ENCODE data around the gene EEF1A2. TPM values are rescaled to one million over a fixed set of nuclear protein-coding genes. Genes with fewer than 3 reads are reported as not detected.
A peak's percentile ranks its signal among the peaks of the same experiment; 100 is the strongest.

EEF1A2 gene
- total and polyA plus RNA-seq, 8 donors, result 0.27 to 0.62 (median 0.39) TPM

GRCh38 chr20:63507083-63507743 lies 8.3 kb upstream of the EEF1A2 start:
- Histone ChIP-seq H3K27me3 (peaks cover 0 to 92% of the 10 kb centered on the region in 2 donors), H3K9me3 (peaks cover 0 to 10% of the 10 kb centered on the region in 2 donors), H3K4me3 (no peak overlapping the region), H3K27ac (no peak overlapping the region), H3K36me3 (no peaks in the 10 kb centered on the region), H3K4me1 (no peaks in the 10 kb centered on the region)
- intact Hi-C loops (cut with DNase I), result no loop called here
- ATAC-seq, result no peak
- DNase-seq, result peak in 1 of 4 donors; percentile 58
- TF ChIP-seq CTCF (IDR thresholded peaks at IDR 0.05), result no peak

- intact Hi-C loops (cut with DNase I), result no loop called here
- Histone ChIP-seq H3K36me3 (no peaks in the 10 kb centered on the region), H3K9me3 (peaks cover 0 to 10% of the 10 kb centered on the region in 2 donors), H3K4me1 (no peaks in the 10 kb centered on the region), H3K4me3 (no peak overlapping the region), H3K27ac (no peak overlapping the region), H3K27me3 (peaks cover 0 to 94% of the 10 kb centered on the region in 2 donors)
- peak in 1 of 4 donors; percentile 34 for DNase-seq
- ATAC-seq, result no peak
- TF ChIP-seq CTCF (IDR thresholded peaks at IDR 0.05), result no peak
Measured at GRCh38 chr20:63505723-63506122, 6.8 kb upstream of the EEF1A2 start.

- Histone ChIP-seq H3K27ac (no peak overlapping the region), H3K36me3 (no peaks in the 10 kb centered on the region), H3K4me1 (no peaks in the 10 kb centered on the region), H3K9me3 (peaks cover 0 to 10% of the 10 kb centered on the region in 2 donors), H3K4me3 (no peak overlapping the region), H3K27me3 (peaks cover 2 to 95% of the 10 kb centered on the region in 2 donors)
- DNase-seq, result no peak
- TF ChIP-seq CTCF (IDR thresholded peaks at IDR 0.05), result no peak
- no peak for ATAC-seq
- intact Hi-C loops (cut with DNase I), result no loop called here
Measured at GRCh38 chr20:63505281-63505680, 6.4 kb upstream of the EEF1A2 start.

- Histone ChIP-seq H3K27ac (no peak overlapping the region), H3K27me3 (peaks cover 9 to 95% of the 10 kb centered on the region in 2 donors), H3K36me3 (no peaks in the 10 kb centered on the region), H3K4me3 (no peak overlapping the region), H3K9me3 (peaks cover 0 to 10% of the 10 kb centered on the region in 2 donors), H3K4me1 (peaks cover 0 to under 1% of the 10 kb centered on the region in 2 donors)
- DNase-seq (no peak), ATAC-seq (no peak)
- TF ChIP-seq CTCF (IDR thresholded peaks at IDR 0.05), result no peak
- intact Hi-C loops (cut with DNase I), result no loop called here
Measured at GRCh38 chr20:63504642-63505041, 5.8 kb upstream of the EEF1A2 start.

- H3K27me3 ChIP-seq, result peaks cover 18 to 95% of the 10 kb centered on the region in 2 donors
- H3K27ac ChIP-seq, result no peak overlapping the region
- DNase-seq, result peak in 1 of 4 donors; percentile 59
- no peak overlapping the region for H3K4me3 ChIP-seq
- H3K9me3 ChIP-seq, result peaks cover 0 to 10% of the 10 kb centered on the region in 2 donors
- TF ChIP-seq CTCF (IDR thresholded peaks at IDR 0.05), result no peak
- H3K36me3 ChIP-seq, result no peaks in the 10 kb centered on the region
- no peak for ATAC-seq
- H3K4me1 ChIP-seq, result peaks cover 0 to 11% of the 10 kb centered on the region in 2 donors
- intact Hi-C loops (cut with DNase I), result no loop called here
Measured at GRCh38 chr20:63503524-63503923, 4.6 kb upstream of the EEF1A2 start.

Data from left lung (tissue), 10 donors.